Mucosa of descending colon (tissue), 3 donors: ENCODE data around the gene FXYD5. TPM values are rescaled to one million over a fixed set of nuclear protein-coding genes. Genes with fewer than 3 reads are reported as not detected.
"Not testable (repeated sequence)": the region's sequence is repeated elsewhere in the genome, so short reads cannot be mapped to it uniquely, and the experiment has no call there.

Experiments used
- ATAC-seq: fragments of 200-7000 bp; cut with Tn5 transposase; one replicate; pipeline ENCODE4 v1.9.1; 2020; ENCODE audit warnings: mild to moderate bottlenecking, moderate library complexity
- DNase-seq, 3 donors: peaks; one replicate each; pipeline ENCODE4 v3.0.0-alpha.2; 2020
- H3K36me3 ChIP-seq: fragments of 200-600 bp; one replicate; pipeline ENCODE4 v1.8.0; 2021; ENCODE audit warnings: low read depth, mild to moderate bottlenecking
- H3K4me1 ChIP-seq: fragments of 200-600 bp; one replicate; pipeline ENCODE4 v1.8.0; 2021; ENCODE audit warnings: low read depth, mild to moderate bottlenecking
- H3K4me3 ChIP-seq: fragments of 200-600 bp; one replicate; pipeline ENCODE4 v1.8.0; 2021; ENCODE audit warnings: mild to moderate bottlenecking
- H3K9me3 ChIP-seq: fragments of 200-600 bp; one replicate; pipeline ENCODE4 v1.8.0; 2021; ENCODE audit warnings: mild to moderate bottlenecking
- CTCF ChIP-seq: fragments of 200-600 bp; IDR thresholded peaks from one replicate; pipeline ENCODE4 v1.8.0; 2022; ENCODE audit warnings: antibody characterized with exemption, mild to moderate bottlenecking
- intact Hi-C, 2 donors: fragments of 100-400 bp; cut with DNase I in 1 of 2; cut with micrococcal nuclease in 1 of 2; formaldehyde crosslinking; loops; one replicate each; pipeline versions ENCODE4 v1.11.0 to v1.11.1; 2022; cut with DNase I, micrococcal nuclease
- total RNA-seq, 3 donors: library from RNA; stranded (reverse); fragmentation: NEBNext Ultra II Directional in 2 of 3; extraction: Animal tissue kit (Norgen Biotek cat#: 25700) in 2 of 3; gene quantifications; one replicate each; pipeline versions ENCODE4 v1.2.1 to v1.2.4, GENCODE V29; 2021 to 2023
- donor health status: DM: no; HTN: no; CAD: no; lungs with moderate emphysema.
- donor health status: DM: no; HTN: no; CAD: no.
- donor health status: DM: no; HTN: yes; CAD: no.

The FXYD5 gene
- total RNA-seq, 3 donors from 2014 or later = 9.1 to 20.8 (median 17.9) TPM

- no peaks in the 10 kb centered on the region for H3K36me3 ChIP-seq
- DNase-seq (no peak), ATAC-seq (no peak)
- intact Hi-C loops = no loop called here
- peaks cover 5% of the 10 kb centered on the region for H3K4me1 ChIP-seq
- no peak for TF ChIP-seq CTCF
- no peak overlapping the region for H3K4me3 ChIP-seq
- H3K9me3 ChIP-seq = no peaks in the 10 kb centered on the region
Measured at GRCh38 chr19:35146746-35147459, 7.6 kb upstream of the FXYD5 start.

GRCh38 chr19:35149463-35149862 lies 5.1 kb upstream of the FXYD5 start:
- Histone ChIP-seq H3K4me1 (no peaks in the 10 kb centered on the region), H3K9me3 (no peaks in the 10 kb centered on the region), H3K4me3 (no peak overlapping the region), H3K36me3 (no peaks in the 10 kb centered on the region)
- ATAC-seq = no peak
- DNase-seq = no peak
- TF ChIP-seq CTCF = no peak
- intact Hi-C loops = no loop called here

- Histone ChIP-seq H3K4me3 (no peak overlapping the region), H3K36me3 (no peaks in the 10 kb centered on the region), H3K4me1 (no peaks in the 10 kb centered on the region), H3K9me3 (no peaks in the 10 kb centered on the region)
- intact Hi-C loops = no loop called here
- DNase-seq (no peak), ATAC-seq (no peak)
- no peak for TF ChIP-seq CTCF
Measured at GRCh38 chr19:35150445-35150844, 4.1 kb upstream of the FXYD5 start.

DNA sequence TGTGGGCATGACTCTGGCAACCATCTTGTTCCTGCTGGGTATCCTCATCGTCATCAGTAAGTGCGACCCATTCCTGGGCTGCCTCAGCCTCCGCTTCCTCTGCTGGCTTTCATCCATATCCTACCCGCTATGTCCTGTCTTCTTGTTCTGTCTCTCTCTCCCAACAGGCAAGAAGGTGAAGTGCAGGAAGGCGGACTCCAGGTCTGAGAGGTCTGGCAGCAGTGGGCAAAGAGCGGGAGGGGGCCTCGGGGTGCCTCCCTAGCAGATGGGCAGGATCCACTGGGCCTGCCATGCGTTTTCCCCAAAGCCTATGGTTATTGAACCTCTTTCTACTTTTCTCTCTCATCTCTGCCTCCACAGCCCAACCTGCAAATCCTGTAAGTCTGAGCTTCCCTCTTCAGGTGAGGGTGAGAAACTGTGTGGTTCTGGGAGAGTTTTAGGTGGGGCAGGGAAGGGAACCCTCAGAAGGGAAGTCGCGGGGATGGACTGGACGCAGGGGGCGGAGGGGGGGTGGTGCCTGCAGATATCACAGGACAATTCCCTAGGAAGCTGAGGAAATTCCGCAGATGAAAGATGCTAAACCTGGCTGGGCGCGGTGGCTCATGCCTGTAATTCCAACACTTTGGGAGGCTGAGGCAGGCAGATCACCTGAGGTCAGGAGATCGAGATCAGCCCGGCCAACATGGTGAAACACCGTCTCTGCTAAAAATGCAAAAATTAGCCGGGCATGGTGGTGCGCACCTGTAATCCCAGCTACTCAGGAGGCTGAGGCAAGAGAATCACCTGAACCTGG lies 3.1 kb upstream of the FXYD5 start:
- Histone ChIP-seq H3K4me3 (no peak overlapping the region), H3K36me3 (no peaks in the 10 kb centered on the region), H3K4me1 (no peaks in the 10 kb centered on the region), H3K9me3 (no peaks in the 10 kb centered on the region)
- intact Hi-C loops = no loop called here
- no peak for DNase-seq
- no peak for ATAC-seq
- TF ChIP-seq CTCF = no peak

GRCh38 chr19:35153129-35153522 lies 1.4 kb upstream of the FXYD5 start:
- intact Hi-C loops, DNase-seq, H3K4me1 ChIP-seq: not testable (repeated sequence)

More at GRCh38 chr19:35153129-35153522, 1.4 kb upstream of the FXYD5 start:
- not testable (repeated sequence) for H3K36me3 ChIP-seq, ATAC-seq, H3K4me3 ChIP-seq, H3K9me3 ChIP-seq
